ENCODE measurements around the gene GGTA1.
A peak's percentile ranks its signal among the peaks of the same experiment; 100 is the strongest.
"Not testable (repeated sequence)": the region's sequence is repeated elsewhere in the genome, so short reads cannot be mapped to it uniquely, and the experiment has no call there.

Gene GGTA1

GRCh38 chr9:121527371-121527770 is 27.7 kb upstream of the GGTA1 start:
- Histone ChIP-seq H3K4me1 (ENCODE audit: control insufficient read depth, insufficient read depth, low read length) (no peaks in the 10 kb centered on the region), H3K36me3 (ENCODE audit: control insufficient read depth, insufficient read depth, low read length) (no peaks in the 10 kb centered on the region), H3K4me3 (ENCODE audit: low read depth, low read length) (no peak overlapping the region), H3K9me3 (ENCODE audit: control insufficient read depth, insufficient read depth, low read length) (no peaks in the 10 kb centered on the region), H3K9ac (ENCODE audit: low read depth, low read length) (no peak overlapping the region), H3K27me3 (ENCODE audit: control insufficient read depth, insufficient read depth, low read length) (no peaks in the 10 kb centered on the region)

- H3K9me3 ChIP-seq (ENCODE audit: control insufficient read depth, insufficient read depth, low read length); H3K9ac ChIP-seq (ENCODE audit: low read depth, low read length); H3K4me1 ChIP-seq (ENCODE audit: control insufficient read depth, insufficient read depth, low read length); H3K36me3 ChIP-seq (ENCODE audit: control insufficient read depth, insufficient read depth, low read length); H3K27me3 ChIP-seq (ENCODE audit: control insufficient read depth, insufficient read depth, low read length); H3K4me3 ChIP-seq (ENCODE audit: low read depth, low read length): not testable (repeated sequence)
Observed at GRCh38 chr9:121519688-121520087, 20.0 kb upstream of the GGTA1 start.

GRCh38 chr9:121518634-121519033 is 19.0 kb upstream of the GGTA1 start:
- Histone ChIP-seq H3K27me3 (ENCODE audit: control insufficient read depth, insufficient read depth, low read length) (no peaks in the 10 kb centered on the region), H3K4me3 (ENCODE audit: low read depth, low read length) (no peak overlapping the region), H3K4me1 (ENCODE audit: control insufficient read depth, insufficient read depth, low read length) (no peaks in the 10 kb centered on the region), H3K9me3 (ENCODE audit: control insufficient read depth, insufficient read depth, low read length) (no peaks in the 10 kb centered on the region), H3K36me3 (ENCODE audit: control insufficient read depth, insufficient read depth, low read length) (no peaks in the 10 kb centered on the region), H3K9ac (ENCODE audit: low read depth, low read length) (no peak overlapping the region)

GRCh38 chr9:121513166-121513565 is 13.5 kb upstream of the GGTA1 start:
- not testable (repeated sequence) for H3K9ac ChIP-seq (ENCODE audit: low read depth, low read length); H3K27me3 ChIP-seq (ENCODE audit: control insufficient read depth, insufficient read depth, low read length); H3K9me3 ChIP-seq (ENCODE audit: control insufficient read depth, insufficient read depth, low read length); H3K36me3 ChIP-seq (ENCODE audit: control insufficient read depth, insufficient read depth, low read length); H3K4me3 ChIP-seq (ENCODE audit: low read depth, low read length); H3K4me1 ChIP-seq (ENCODE audit: control insufficient read depth, insufficient read depth, low read length)

- Histone ChIP-seq H3K4me3 (ENCODE audit: low read depth, low read length) (no peak overlapping the region), H3K4me1 (ENCODE audit: control insufficient read depth, insufficient read depth, low read length) (peaks cover 2% of the 10 kb centered on the region), H3K9ac (ENCODE audit: low read depth, low read length) (no peak overlapping the region), H3K36me3 (ENCODE audit: control insufficient read depth, insufficient read depth, low read length) (no peaks in the 10 kb centered on the region), H3K27me3 (ENCODE audit: control insufficient read depth, insufficient read depth, low read length) (peaks cover 2% of the 10 kb centered on the region), H3K9me3 (ENCODE audit: control insufficient read depth, insufficient read depth, low read length) (no peaks in the 10 kb centered on the region)
Observed at GRCh38 chr9:121510766-121511550, 11.3 kb upstream of the GGTA1 start.

- H3K4me1 ChIP-seq (ENCODE audit: control insufficient read depth, insufficient read depth, low read length): peaks cover 5% of the 10 kb centered on the region
- peaks cover 6% of the 10 kb centered on the region for H3K27me3 ChIP-seq (ENCODE audit: control insufficient read depth, insufficient read depth, low read length)
- H3K36me3 ChIP-seq (ENCODE audit: control insufficient read depth, insufficient read depth, low read length): no peaks in the 10 kb centered on the region
- H3K9ac ChIP-seq (ENCODE audit: low read depth, low read length): no peak overlapping the region
- H3K9me3 ChIP-seq (ENCODE audit: control insufficient read depth, insufficient read depth, low read length): no peaks in the 10 kb centered on the region
- H3K4me3 ChIP-seq (ENCODE audit: low read depth, low read length): no peak overlapping the region
Observed at GRCh38 chr9:121509180-121509579, 9.5 kb upstream of the GGTA1 start.

- no peaks in the 10 kb centered on the region for H3K9me3 ChIP-seq (ENCODE audit: control insufficient read depth, insufficient read depth, low read length)
- H3K9ac ChIP-seq (ENCODE audit: low read depth, low read length): no peak overlapping the region
- peaks cover 6% of the 10 kb centered on the region for H3K27me3 ChIP-seq (ENCODE audit: control insufficient read depth, insufficient read depth, low read length)
- H3K36me3 ChIP-seq (ENCODE audit: control insufficient read depth, insufficient read depth, low read length): no peaks in the 10 kb centered on the region
- H3K4me1 ChIP-seq (ENCODE audit: control insufficient read depth, insufficient read depth, low read length): peaks cover 5% of the 10 kb centered on the region
- H3K4me3 ChIP-seq (ENCODE audit: low read depth, low read length): no peak overlapping the region
Observed at GRCh38 chr9:121508415-121508814, 8.8 kb upstream of the GGTA1 start.

- Histone ChIP-seq H3K4me1 (ENCODE audit: control insufficient read depth, insufficient read depth, low read length) (peaks cover 5% of the 10 kb centered on the region), H3K9me3 (ENCODE audit: control insufficient read depth, insufficient read depth, low read length) (no peaks in the 10 kb centered on the region), H3K36me3 (ENCODE audit: control insufficient read depth, insufficient read depth, low read length) (no peaks in the 10 kb centered on the region), H3K4me3 (ENCODE audit: low read depth, low read length) (no peak overlapping the region), H3K27me3 (ENCODE audit: control insufficient read depth, insufficient read depth, low read length) (peaks cover 18% of the 10 kb centered on the region), H3K9ac (ENCODE audit: low read depth, low read length) (no peak overlapping the region)
Observed at GRCh38 chr9:121505903-121506735, 6.5 kb upstream of the GGTA1 start.

- Histone ChIP-seq H3K4me1 (ENCODE audit: control insufficient read depth, insufficient read depth, low read length) (peaks cover 5% of the 10 kb centered on the region), H3K9ac (ENCODE audit: low read depth, low read length) (no peak overlapping the region)
Observed at GRCh38 chr9:121503444-121503843, 3.8 kb upstream of the GGTA1 start.

GRCh38 chr9:121500165-121500478 is 478 bp upstream of the GGTA1 start:
- H3K36me3 ChIP-seq (ENCODE audit: control insufficient read depth, insufficient read depth, low read length): no peaks in the 10 kb centered on the region
- peak overlapping the region; percentile 59 for H3K4me3 ChIP-seq (ENCODE audit: low read depth, low read length)
- H3K9ac ChIP-seq (ENCODE audit: low read depth, low read length): no peak overlapping the region
- H3K4me1 ChIP-seq (ENCODE audit: control insufficient read depth, insufficient read depth, low read length): no peaks in the 10 kb centered on the region
- no peaks in the 10 kb centered on the region for H3K9me3 ChIP-seq (ENCODE audit: control insufficient read depth, insufficient read depth, low read length)
- H3K27me3 ChIP-seq (ENCODE audit: control insufficient read depth, insufficient read depth, low read length): peaks cover 52% of the 10 kb centered on the region

More at GRCh38 chr9:121503444-121503843, 3.8 kb upstream of the GGTA1 start:
- no peak overlapping the region for H3K4me3 ChIP-seq (ENCODE audit: low read depth, low read length)
- peaks cover 43% of the 10 kb centered on the region for H3K27me3 ChIP-seq (ENCODE audit: control insufficient read depth, insufficient read depth, low read length)
- no peaks in the 10 kb centered on the region for H3K9me3 ChIP-seq (ENCODE audit: control insufficient read depth, insufficient read depth, low read length)
- no peaks in the 10 kb centered on the region for H3K36me3 ChIP-seq (ENCODE audit: control insufficient read depth, insufficient read depth, low read length)

GRCh38 chr9:121499177-121499426 is 542 bp downstream of the GGTA1 start:
- Histone ChIP-seq H3K27me3 (ENCODE audit: control insufficient read depth, insufficient read depth, low read length) (peaks cover 52% of the 10 kb centered on the region), H3K9ac (ENCODE audit: low read depth, low read length) (no peak overlapping the region), H3K4me1 (ENCODE audit: control insufficient read depth, insufficient read depth, low read length) (no peaks in the 10 kb centered on the region), H3K9me3 (ENCODE audit: control insufficient read depth, insufficient read depth, low read length) (no peaks in the 10 kb centered on the region), H3K4me3 (ENCODE audit: low read depth, low read length) (peak overlapping the region; percentile 59), H3K36me3 (ENCODE audit: control insufficient read depth, insufficient read depth, low read length) (no peaks in the 10 kb centered on the region)

- peak overlapping the region; percentile 59 for H3K4me3 ChIP-seq (ENCODE audit: low read depth, low read length)
- no peaks in the 10 kb centered on the region for H3K9me3 ChIP-seq (ENCODE audit: control insufficient read depth, insufficient read depth, low read length)
- peaks cover 52% of the 10 kb centered on the region for H3K27me3 ChIP-seq (ENCODE audit: control insufficient read depth, insufficient read depth, low read length)
- H3K36me3 ChIP-seq (ENCODE audit: control insufficient read depth, insufficient read depth, low read length): no peaks in the 10 kb centered on the region
- no peak overlapping the region for H3K9ac ChIP-seq (ENCODE audit: low read depth, low read length)
- H3K4me1 ChIP-seq (ENCODE audit: control insufficient read depth, insufficient read depth, low read length): no peaks in the 10 kb centered on the region
Observed at GRCh38 chr9:121498487-121499176, 1.0 kb downstream of the GGTA1 start.
